H1 (cell line): Measurements from ENCODE around the gene SEC23IP. TPM values are rescaled to one million over a fixed set of nuclear protein-coding genes. Genes with fewer than 3 reads are reported as not detected.

Source experiments
- CTCF ChIA-PET: fragments of 300-600 bp; sonication (Branson Sonifier 250); formaldehyde crosslinking; loops from one replicate; lab custom pipeline; 2021; ENCODE audit not compliant: partially characterized antibody; lab: Charles Lee
- POLR2A ChIA-PET: fragments of 300-600 bp; sonication (Branson Sonifier 250); formaldehyde crosslinking; loops from one replicate; lab custom pipeline; 2021; ENCODE audit warnings: inconsistent platforms; ENCODE audit not compliant: partially characterized antibody; lab: Charles Lee
- DNase-seq, 2 experiments: peaks; one replicate each; pipeline versions ENCODE4 v3.0.0 to v3.0.0-alpha.2; 2010 to 2022; ENCODE audit warnings: low spot score in 2 of 2, low read depth in 1 of 2, mixed read lengths in 1 of 2
- FAIRE-seq: peaks from 2 replicates; lab custom pipeline; 2011; peaks lifted over from hg19 to GRCh38; lab: Jason Lieb, UNC
- H2AFZ ChIP-seq: 2 replicates; pipeline ENCODE4 v1.8.1; 2012; ENCODE audit warnings: low read length, inconsistent platforms
- H2AK5ac ChIP-seq: 2 replicates; pipeline ENCODE4 v1.6.1; 2013; ENCODE audit warnings: low read depth, low read length
- H2BK120ac ChIP-seq: replicated peaks from 2 replicates; pipeline ENCODE3; 2013; ENCODE audit warnings: low read depth, low read length, inconsistent platforms
- H2BK12ac ChIP-seq: 2 replicates; pipeline ENCODE4 v1.6.1; 2013; ENCODE audit warnings: low read depth, low read length
- H2BK15ac ChIP-seq: 2 replicates; pipeline ENCODE4 v1.6.1; 2013; ENCODE audit warnings: low read length
- H2BK20ac ChIP-seq: 2 replicates; pipeline ENCODE4 v1.6.1; 2013; ENCODE audit warnings: low read length
- H2BK5ac ChIP-seq: 2 replicates; pipeline ENCODE4 v1.6.1; 2013; ENCODE audit warnings: low read depth, low read length
- H3K14ac ChIP-seq: 2 replicates; pipeline ENCODE4 v1.6.1; 2013; ENCODE audit warnings: inconsistent platforms; ENCODE audit not compliant: insufficient read length
- H3K18ac ChIP-seq: 2 replicates; pipeline ENCODE4 v1.6.1; 2013; ENCODE audit warnings: low read length; ENCODE audit errors: extremely low read depth
- H3K23ac ChIP-seq: 2 replicates; pipeline ENCODE4 v1.6.1; 2013; ENCODE audit warnings: inconsistent platforms; ENCODE audit not compliant: insufficient read length
- H3K23me2 ChIP-seq: 2 replicates; pipeline ENCODE4 v1.6.1; 2013; ENCODE audit warnings: low read depth, low read length
- H3K27ac ChIP-seq: 2 replicates; pipeline ENCODE4 v1.6.1; 2011; ENCODE audit warnings: low read depth, low read length, inconsistent platforms
- H3K27me3 ChIP-seq, 4 experiments: replicated peaks in 1 of 4; 1 replicate in 1 of 4; 2 replicates in 3 of 4; pipeline versions ENCODE4 v1.6.1 to v1.8.1; 2011 to 2013; ENCODE audit warnings: low read length in 3 of 4, mild to moderate bottlenecking in 3 of 4, inconsistent platforms in 2 of 4, mixed read lengths in 2 of 4, moderate library complexity in 1 of 4; ENCODE audit not compliant: control insufficient read depth in 3 of 4, insufficient read depth in 3 of 4; ENCODE audit errors: extremely low read depth in 1 of 4
- H3K36me3 ChIP-seq, 4 experiments: 2 replicates each; pipeline versions ENCODE4 v1.6.1 to v1.8.1; 2011 to 2013; ENCODE audit warnings: mild to moderate bottlenecking in 4 of 4, low read length in 3 of 4, moderate library complexity in 2 of 4, control low read depth in 1 of 4, inconsistent platforms in 1 of 4; ENCODE audit not compliant: insufficient read depth in 4 of 4, control insufficient read depth in 2 of 4
- H3K4ac ChIP-seq: replicated peaks from 2 replicates; pipeline ENCODE3; 2013; ENCODE audit warnings: low read length, low read depth, mixed read lengths, inconsistent platforms; ENCODE audit not compliant: insufficient read length
- H3K4me1 ChIP-seq, 4 experiments: replicated peaks in 1 of 4; 1 replicate in 1 of 4; 2 replicates in 3 of 4; pipeline versions ENCODE4 v1.6.1 to v1.8.1; 2011 to 2013; ENCODE audit warnings: low read length in 3 of 4, inconsistent platforms in 2 of 4, mixed read lengths in 1 of 4; ENCODE audit not compliant: insufficient read depth in 4 of 4, control insufficient read depth in 3 of 4
- H3K4me2 ChIP-seq, 2 experiments: 2 replicates each; pipeline versions ENCODE4 v1.6.1 to v1.8.1; 2011 to 2013; ENCODE audit warnings: low read depth in 2 of 2, low read length in 2 of 2, control low read depth in 1 of 2, inconsistent platforms in 1 of 2, mild to moderate bottlenecking in 1 of 2; ENCODE audit not compliant: insufficient read depth in 1 of 2
- H3K4me3 ChIP-seq, 4 experiments: fragments of 200-600, 300-600 bp in 1 of 4; sonication (generic), shearing (Covaris generic), sonication (Bioruptor Twin) in 1 of 4; 2 replicates each; pipeline versions ENCODE4 v1.5.1 to v1.8.1; 2011 to 2016; ENCODE audit warnings: low read length in 4 of 4, low read depth in 3 of 4, control low read depth in 2 of 4, inconsistent platforms in 2 of 4, mild to moderate bottlenecking in 2 of 4, mixed read lengths in 1 of 4, moderate library complexity in 1 of 4; ENCODE audit not compliant: insufficient read depth in 2 of 4; ENCODE audit errors: extremely low read depth in 1 of 4
- H3K56ac ChIP-seq: replicated peaks from 2 replicates; pipeline ENCODE3; 2013; ENCODE audit warnings: low read depth, mild to moderate bottlenecking, mixed read lengths, low read length, inconsistent platforms; ENCODE audit not compliant: insufficient read length
- H3K79me1 ChIP-seq: 2 replicates; pipeline ENCODE4 v1.6.1; 2013; ENCODE audit warnings: low read depth, low read length, control low read depth
- H3K79me2 ChIP-seq, 2 experiments: 2 replicates each; pipeline versions ENCODE4 v1.6.1 to v1.8.1; 2012 to 2013; ENCODE audit warnings: low read length in 2 of 2, mild to moderate bottlenecking in 2 of 2, inconsistent platforms in 1 of 2; ENCODE audit not compliant: insufficient read depth in 2 of 2, control insufficient read depth in 1 of 2
- H3K9ac ChIP-seq, 4 experiments: replicated peaks in 1 of 4; 1 replicate in 1 of 4; 2 replicates in 3 of 4; pipeline versions ENCODE4 v1.6.1 to v1.8.1; 2011 to 2013; ENCODE audit warnings: low read depth in 3 of 4, low read length in 3 of 4, control low read depth in 2 of 4, mild to moderate bottlenecking in 2 of 4, moderate library complexity in 2 of 4, inconsistent platforms in 1 of 4; ENCODE audit errors: extremely low read depth in 1 of 4
- H3K9me3 ChIP-seq, 2 experiments: 2 replicates each; pipeline versions ENCODE4 v1.6.1 to v1.8.1; 2012 to 2013; ENCODE audit warnings: mild to moderate bottlenecking in 2 of 2, moderate library complexity in 2 of 2, control low read depth in 1 of 2, inconsistent platforms in 1 of 2, low read depth in 1 of 2, low read length in 1 of 2, mixed read lengths in 1 of 2; ENCODE audit not compliant: insufficient read depth in 2 of 2
- H4K20me1 ChIP-seq, 2 experiments: replicated peaks in 1 of 2; 2 replicates each; pipeline versions ENCODE3 to v1.8.1; 2011 to 2013; ENCODE audit warnings: inconsistent platforms in 2 of 2, low read length in 2 of 2, mild to moderate bottlenecking in 1 of 2; ENCODE audit not compliant: insufficient read depth in 2 of 2, control insufficient read depth in 1 of 2
- H4K5ac ChIP-seq: 2 replicates; pipeline ENCODE4 v1.6.1; 2013; ENCODE audit warnings: low read length, low read depth, mixed read lengths, inconsistent platforms; ENCODE audit not compliant: insufficient read length
- H4K8ac ChIP-seq: 2 replicates; pipeline ENCODE4 v1.8.0; 2013; ENCODE audit warnings: mild to moderate bottlenecking, moderate library complexity, low read length, inconsistent platforms; ENCODE audit not compliant: insufficient read depth; ENCODE audit errors: extremely low read depth
- H4K91ac ChIP-seq: replicated peaks from 2 replicates; pipeline ENCODE3; 2013; ENCODE audit warnings: low read length, mixed read lengths, inconsistent platforms; ENCODE audit not compliant: insufficient read length
- CBX5 ChIP-seq: fragments of 300-800, 300-1000 bp; sonication (generic); IDR thresholded peaks from 2 replicates; pipeline ENCODE4 v1.7.1; 2016; ENCODE audit warnings: antibody characterized with exemption, low read length, low read depth
- CHD2 ChIP-seq: IDR thresholded peaks from 2 replicates; pipeline ENCODE4 v1.6.1; 2012; ENCODE audit warnings: low read length, improper control_type of control experiment
- GTF2F1 ChIP-seq: IDR thresholded peaks from 2 replicates; pipeline ENCODE4 v1.6.1; 2012; ENCODE audit warnings: low read depth, low read length, improper control_type of control experiment, borderline replicate concordance
- KDM4A ChIP-seq: IDR thresholded peaks from one replicate; pipeline ENCODE4 v1.7.1; 2012; ENCODE audit warnings: low read depth, mild to moderate bottlenecking, moderate library complexity, low read length, inconsistent platforms; ENCODE audit not compliant: severe bottlenecking
- MAFK ChIP-seq: IDR thresholded peaks from 2 replicates; pipeline ENCODE4 v1.6.1; 2012; ENCODE audit warnings: low read depth, mild to moderate bottlenecking, improper control_type of control experiment, low read length
- POU5F1 ChIP-seq: IDR thresholded peaks from 2 replicates; pipeline ENCODE4 v1.6.1; 2011; ENCODE audit warnings: low read depth, mild to moderate bottlenecking, low read length, moderate library complexity
- RAD21 ChIP-seq, 2 experiments: IDR thresholded peaks in 1 of 2; conservative IDR thresholded peaks in 1 of 2; 2 replicates each; pipeline ENCODE4 v1.6.1; 2011; ENCODE audit warnings: low read depth in 2 of 2, low read length in 2 of 2, improper control_type of control experiment in 1 of 2, inconsistent platforms in 1 of 2, mild to moderate bottlenecking in 1 of 2, moderate library complexity in 1 of 2
- RNF2 ChIP-seq: fragments of 200-900, 300-1000 bp; sonication (generic); IDR thresholded peaks from 2 replicates; pipeline ENCODE4 v1.7.1; 2016; ENCODE audit warnings: borderline replicate concordance, low read depth, mild to moderate bottlenecking, antibody characterized with exemption, low read length; ENCODE audit not compliant: poor library complexity, severe bottlenecking; ENCODE audit errors: missing control alignments
- RXRA ChIP-seq: IDR thresholded peaks from 2 replicates; pipeline ENCODE4 v1.6.1; 2011; ENCODE audit warnings: low read depth, mild to moderate bottlenecking, low read length, moderate library complexity; ENCODE audit not compliant: insufficient read depth
- SAP30 ChIP-seq: fragments of 300-600 bp; sonication (generic); IDR thresholded peaks from 2 replicates; pipeline ENCODE4 v1.7.1; 2012; ENCODE audit warnings: low read length, moderate library complexity, mild to moderate bottlenecking, inconsistent platforms; ENCODE audit not compliant: insufficient read depth, insufficient replicate concordance
- SIX5 ChIP-seq: IDR thresholded peaks from 2 replicates; pipeline ENCODE4 v1.6.1; 2011; ENCODE audit warnings: mild to moderate bottlenecking, low read depth, low read length
- SP1 ChIP-seq: IDR thresholded peaks from 2 replicates; pipeline ENCODE4 v1.6.1; 2011; ENCODE audit warnings: low read depth, low read length
- SP2 ChIP-seq: IDR thresholded peaks from 2 replicates; pipeline ENCODE4 v1.6.1; 2012; ENCODE audit warnings: mild to moderate bottlenecking, low read length, inconsistent platforms
- SRF ChIP-seq: IDR thresholded peaks from 2 replicates; pipeline ENCODE4 v1.6.1; 2011; ENCODE audit warnings: mild to moderate bottlenecking, low read depth, low read length, moderate library complexity
- WGBS, 2 experiments: shearing (Covaris generic) in 1 of 2; methylation state at CpG; one replicate each; pipeline versions ENCODE4 v1.1.6 to v1.1.7; 2013 to 2015; ENCODE audit warnings: low lambda C conversion rate in 2 of 2, mixed read lengths in 2 of 2, inconsistent platforms in 1 of 2, low coverage in 1 of 2, missing lambda C conversion rate in 1 of 2; ENCODE audit not compliant: insufficient replicate concordance in 2 of 2, insufficient coverage in 1 of 2, insufficient read length in 1 of 2; ENCODE audit errors: extremely low coverage in 1 of 2, missing lambda C conversion rate in 1 of 2; 5-methylcytosine and 5-hydroxymethylcytosine counted together
- polyA plus RNA-seq, 7 experiments: library from polyadenylated mRNA; depleted of rRNA in 3 of 7; stranded (reverse) in 5 of 7; unstranded in 2 of 7; fragments of >200 nt in 5 of 7; fragments of 200-250 nt in 2 of 7; gene quantifications; 1 replicate in 5 of 7; 2 replicates in 1 of 7; 4 replicates in 1 of 7; pipeline versions ENCODE4 v1.2.1 to v1.2.3, GENCODE V29; 2011 to 2013; ENCODE audit warnings: missing spikeins in 2 of 7, mixed read lengths in 2 of 7
- total RNA-seq: library from RNA; stranded (reverse); fragmentation: NEBNext Ultra II Directional; extraction: Animal tissue kit (Norgen Biotek cat#: 25700); gene quantifications from 2 replicates; pipeline ENCODE4 v1.2.1, GENCODE V29; 2021

The SEC23IP gene
- total and polyA plus RNA-seq, 2 of the 8 experiments (the other 6 are each of a cell fraction or from before 2014, with no cell fraction given): 29.0 to 105 TPM

DNA sequence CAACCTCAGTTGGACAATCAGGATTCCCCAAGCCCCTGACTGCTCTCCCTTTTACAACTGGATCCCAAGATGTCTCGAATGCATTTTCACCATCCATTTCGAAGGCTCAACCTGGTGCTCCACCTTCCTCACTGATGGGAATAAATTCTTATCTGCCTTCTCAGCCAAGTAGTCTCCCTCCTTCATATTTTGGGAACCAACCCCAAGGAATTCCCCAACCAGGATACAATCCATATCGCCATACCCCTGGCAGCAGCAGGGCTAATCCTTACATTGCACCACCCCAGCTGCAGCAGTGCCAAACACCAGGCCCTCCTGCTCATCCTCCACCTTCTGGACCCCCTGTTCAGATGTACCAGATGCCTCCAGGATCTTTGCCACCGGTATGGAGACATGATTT, 6.0 kb downstream of the SEC23IP start:
- no peak overlapping the region for H3K14ac ChIP-seq
- no peak overlapping the region for H3K9ac ChIP-seq
- no peak for FAIRE-seq
- H3K56ac ChIP-seq: no peak overlapping the region
- no peak overlapping the region for H2AK5ac ChIP-seq
- peaks cover 23% of the 10 kb centered on the region for H3K79me1 ChIP-seq
- no peak overlapping the region for H3K27ac ChIP-seq
- H4K5ac ChIP-seq: no peak overlapping the region
- ChIA-PET POLR2A (no interaction called here), CTCF (interaction anchor here (0.6 kb wide), 1 partner anchor 203 kb away, joined by 3 read pairs; no protein-coding TSS in a partner anchor)
- no peak overlapping the region for H2BK20ac ChIP-seq
- no peak overlapping the region for H2AFZ ChIP-seq
- no peak overlapping the region for H4K91ac ChIP-seq
- H2BK12ac ChIP-seq: no peak overlapping the region
- H2BK120ac ChIP-seq: no peak overlapping the region
- no peak for DNase-seq
- H3K4me3 ChIP-seq: no peak overlapping the region
- no peak overlapping the region for H4K8ac ChIP-seq
- no peak overlapping the region for H3K4ac ChIP-seq
- TF ChIP-seq SIX5: no peak
- TF ChIP-seq MAFK: no peak
- no peak for TF ChIP-seq SRF
- no peak for TF ChIP-seq CHD2
- TF ChIP-seq SAP30: no peak
- TF ChIP-seq POU5F1: no peak
- TF ChIP-seq RAD21 (IDR thresholded peaks at IDR 0.05 in 1 of 2, conservative IDR thresholded peaks at IDR 0.05 in 1 of 2; ENCODE audit: low read depth in 2 of 2, low read length in 2 of 2): no peak
- no peak for TF ChIP-seq KDM4A
- no peak for TF ChIP-seq CBX5
- TF ChIP-seq RXRA: no peak
- TF ChIP-seq RNF2: no peak
- TF ChIP-seq SP1: no peak
- TF ChIP-seq GTF2F1: no peak
- no peak for TF ChIP-seq SP2
- H3K18ac ChIP-seq: no peak overlapping the region
- H3K9me3 ChIP-seq: no peaks in the 10 kb centered on the region
- H3K4me1 ChIP-seq: peaks cover 0 to 4% (median 0%) of the 10 kb centered on the region in 4 experiments; a peak in 2 of 7 replicates
- no peak overlapping the region for H3K23ac ChIP-seq
- H2BK15ac ChIP-seq: no peak overlapping the region
- H3K23me2 ChIP-seq: no peaks in the 10 kb centered on the region
- H3K36me3 ChIP-seq: peaks cover 2 to 29% (median 16%) of the 10 kb centered on the region in 4 experiments
- peaks cover 0 to 11% of the 10 kb centered on the region in 2 experiments for H4K20me1 ChIP-seq
- peaks cover 22 to 75% of the 10 kb centered on the region in 2 experiments for H3K79me2 ChIP-seq
- H2BK5ac ChIP-seq: no peak overlapping the region
- no peak overlapping the region for H3K4me2 ChIP-seq
- no peaks in the 10 kb centered on the region for H3K27me3 ChIP-seq
- 91% methylated on average over 4 of the region's 4 CpGs; no CpG with 5 or more reads in 1 of the 2 experiments for WGBS, 2 experiments
